Measurements from ENCODE around the gene CAPZA2. TPM values are rescaled to one million over a fixed set of nuclear protein-coding genes. Genes with fewer than 3 reads are reported as not detected.

CAPZA2 gene
- total RNA-seq, 1 donor from 2014 or later: 142 TPM

DNA sequence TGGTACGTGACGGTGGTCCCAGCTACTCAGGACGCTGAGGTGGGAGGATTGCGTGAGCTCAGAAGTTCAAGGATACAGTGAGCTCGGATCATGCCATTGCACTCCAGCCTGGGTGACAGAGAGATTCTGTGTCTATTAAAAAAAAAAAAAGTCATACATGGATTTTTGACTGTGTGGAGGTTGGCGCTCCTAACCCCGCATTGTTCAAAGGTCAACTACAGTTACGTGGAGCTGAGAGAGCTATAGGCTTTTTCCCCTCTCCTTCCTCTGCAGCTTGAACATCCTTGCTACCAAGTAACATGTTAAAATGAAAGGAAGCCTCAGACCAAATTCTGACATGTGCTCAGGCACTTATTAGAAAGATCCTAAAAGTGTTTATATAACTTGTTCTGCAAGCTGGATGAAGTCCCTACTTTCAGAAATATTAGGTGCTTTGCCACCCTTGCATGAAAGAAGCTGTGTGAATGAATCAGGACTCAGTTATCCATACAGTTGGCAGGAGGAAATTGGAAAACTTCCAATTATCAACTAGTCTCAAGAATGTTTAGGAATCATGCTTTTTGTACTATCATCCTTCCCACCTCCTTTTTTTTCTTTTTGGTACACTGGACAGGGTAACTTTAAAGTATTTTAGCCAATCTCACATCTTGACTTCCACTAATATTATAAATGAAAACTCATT is 78.4 kb downstream of the CAPZA2 start:
- Mint-ChIP-seq H3K27me3 (ENCODE audit: unreplicated experiment) (no peaks in the 10 kb centered on the region), H3K4me1 (ENCODE audit: low read depth, unreplicated experiment) (no peaks in the 10 kb centered on the region), H3K27ac (ENCODE audit: unreplicated experiment) (no peak overlapping the region), H3K4me3 (ENCODE audit: unreplicated experiment) (no peak overlapping the region), H3K36me3 (ENCODE audit: unreplicated experiment) (no peaks in the 10 kb centered on the region), H3K9me3 (ENCODE audit: unreplicated experiment) (no peaks in the 10 kb centered on the region)
- TF ChIP-seq, protein P1, sequence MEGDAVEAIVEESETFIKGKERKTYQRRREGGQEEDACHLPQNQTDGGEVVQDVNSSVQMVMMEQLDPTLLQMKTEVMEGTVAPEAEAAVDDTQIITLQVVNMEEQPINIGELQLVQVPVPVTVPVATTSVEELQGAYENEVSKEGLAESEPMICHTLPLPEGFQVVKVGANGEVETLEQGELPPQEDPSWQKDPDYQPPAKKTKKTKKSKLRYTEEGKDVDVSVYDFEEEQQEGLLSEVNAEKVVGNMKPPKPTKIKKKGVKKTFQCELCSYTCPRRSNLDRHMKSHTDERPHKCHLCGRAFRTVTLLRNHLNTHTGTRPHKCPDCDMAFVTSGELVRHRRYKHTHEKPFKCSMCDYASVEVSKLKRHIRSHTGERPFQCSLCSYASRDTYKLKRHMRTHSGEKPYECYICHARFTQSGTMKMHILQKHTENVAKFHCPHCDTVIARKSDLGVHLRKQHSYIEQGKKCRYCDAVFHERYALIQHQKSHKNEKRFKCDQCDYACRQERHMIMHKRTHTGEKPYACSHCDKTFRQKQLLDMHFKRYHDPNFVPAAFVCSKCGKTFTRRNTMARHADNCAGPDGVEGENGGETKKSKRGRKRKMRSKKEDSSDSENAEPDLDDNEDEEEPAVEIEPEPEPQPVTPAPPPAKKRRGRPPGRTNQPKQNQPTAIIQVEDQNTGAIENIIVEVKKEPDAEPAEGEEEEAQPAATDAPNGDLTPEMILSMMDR (IDR thresholded peaks at IDR 0.05; ENCODE audit: partially characterized antibody, unreplicated experiment): no peak
- no peak for DNase-seq

DNA sequence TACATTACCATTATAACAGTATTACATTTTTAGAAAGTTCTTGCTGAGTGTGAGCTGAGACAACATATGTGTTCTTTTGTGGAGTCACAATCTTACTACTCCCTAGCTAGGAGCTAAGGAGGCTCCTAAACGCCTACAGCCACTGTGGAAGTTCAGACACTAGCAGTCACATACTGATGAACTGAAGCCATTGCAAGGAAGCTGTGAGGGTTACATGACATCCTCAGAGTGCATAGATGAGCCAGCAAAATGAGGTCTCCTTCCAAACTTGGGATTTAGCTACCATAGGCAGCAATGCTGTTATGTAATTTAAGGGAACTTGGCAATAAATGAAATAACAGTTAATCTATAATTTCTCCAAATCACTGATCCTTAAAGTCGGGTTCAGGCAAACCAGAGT is 80.1 kb downstream of the CAPZA2 start:
- no peak overlapping the region for H3K27ac Mint-ChIP-seq (ENCODE audit: unreplicated experiment)
- no peaks in the 10 kb centered on the region for H3K9me3 Mint-ChIP-seq (ENCODE audit: unreplicated experiment)
- H3K27me3 Mint-ChIP-seq (ENCODE audit: unreplicated experiment): no peaks in the 10 kb centered on the region
- TF ChIP-seq, protein P1 (IDR thresholded peaks at IDR 0.05; ENCODE audit: partially characterized antibody, unreplicated experiment): no peak
- H3K4me1 Mint-ChIP-seq (ENCODE audit: low read depth, unreplicated experiment): no peaks in the 10 kb centered on the region
- no peak overlapping the region for H3K4me3 Mint-ChIP-seq (ENCODE audit: unreplicated experiment)
- no peak for DNase-seq
- H3K36me3 Mint-ChIP-seq (ENCODE audit: unreplicated experiment): no peaks in the 10 kb centered on the region

DNA sequence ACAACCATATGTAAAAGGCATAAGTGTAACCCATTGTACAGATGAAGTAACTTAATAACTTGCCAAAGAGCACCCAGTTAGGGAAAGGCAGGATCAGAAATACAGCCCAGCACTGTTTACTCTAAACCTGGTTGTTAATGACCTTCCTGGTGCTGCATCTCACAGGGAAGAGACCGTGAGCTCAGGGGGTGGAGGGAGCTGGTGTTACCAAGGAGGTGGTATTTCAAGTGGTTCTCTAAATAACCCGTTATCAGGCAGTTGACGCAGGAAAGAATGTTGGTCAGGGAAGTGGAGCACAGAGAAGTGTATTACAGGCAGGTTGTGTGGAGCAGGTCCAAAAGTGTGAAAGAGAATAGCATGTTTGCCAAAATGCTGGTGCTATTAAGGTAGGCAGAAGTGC is 86.5 kb downstream of the CAPZA2 start:
- no peak overlapping the region for H3K4me3 Mint-ChIP-seq (ENCODE audit: unreplicated experiment)
- H3K36me3 Mint-ChIP-seq (ENCODE audit: unreplicated experiment): no peaks in the 10 kb centered on the region
- H3K4me1 Mint-ChIP-seq (ENCODE audit: low read depth, unreplicated experiment): no peaks in the 10 kb centered on the region
- H3K27ac Mint-ChIP-seq (ENCODE audit: unreplicated experiment): no peak overlapping the region
- H3K27me3 Mint-ChIP-seq (ENCODE audit: unreplicated experiment): no peaks in the 10 kb centered on the region
- TF ChIP-seq, protein P1 (IDR thresholded peaks at IDR 0.05; ENCODE audit: partially characterized antibody, unreplicated experiment): no peak
- peaks cover 1% of the 10 kb centered on the region for H3K9me3 Mint-ChIP-seq (ENCODE audit: unreplicated experiment)
- no peak for DNase-seq

DNA sequence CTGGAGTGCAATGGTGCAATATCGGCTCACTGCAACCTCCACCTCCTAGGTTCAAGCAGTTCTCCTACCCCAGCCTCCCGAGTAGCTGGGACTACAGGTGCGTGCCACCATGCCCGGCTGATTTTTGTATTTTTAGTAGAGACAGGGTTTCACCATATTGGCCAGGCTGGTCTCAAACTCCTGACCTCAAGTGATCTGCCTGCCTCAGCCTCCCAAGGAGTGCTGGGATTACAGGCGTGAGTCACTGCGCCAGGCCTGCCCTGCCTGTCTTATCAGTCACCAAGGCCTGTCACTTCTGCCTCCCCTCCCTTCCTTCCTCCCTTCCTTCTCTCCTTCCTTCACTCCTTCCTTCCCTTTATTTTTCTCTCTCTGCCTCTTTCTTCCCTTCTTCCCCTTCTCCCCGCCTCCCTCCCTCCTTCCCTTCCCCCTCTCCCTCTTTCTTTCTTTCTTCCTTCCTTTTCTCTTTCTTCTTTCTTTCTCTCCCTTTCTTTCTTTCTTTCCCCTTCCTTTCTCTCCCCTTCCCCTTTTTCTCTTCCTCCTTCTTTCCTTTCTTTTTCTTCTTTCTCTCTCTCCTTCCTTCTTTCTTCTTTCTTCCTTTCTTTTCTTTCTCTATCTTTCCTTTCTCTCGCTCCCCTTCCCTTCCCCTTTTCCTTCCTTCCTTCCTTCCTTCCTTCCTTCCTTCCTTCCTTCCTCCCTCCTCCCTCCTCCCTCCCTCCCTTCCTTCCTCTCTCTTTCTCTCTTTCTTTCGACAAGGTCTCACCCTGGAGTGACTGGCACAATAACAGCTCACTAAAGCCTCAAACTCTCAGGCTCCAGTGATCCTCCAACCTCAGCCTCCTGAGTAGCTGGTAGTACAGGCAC is 87.8 kb downstream of the CAPZA2 start:
- H3K36me3 Mint-ChIP-seq (ENCODE audit: unreplicated experiment): no peaks in the 10 kb centered on the region
- H3K27ac Mint-ChIP-seq (ENCODE audit: unreplicated experiment): no peak overlapping the region
- peaks cover 2% of the 10 kb centered on the region for H3K27me3 Mint-ChIP-seq (ENCODE audit: unreplicated experiment)
- H3K4me3 Mint-ChIP-seq (ENCODE audit: unreplicated experiment): no peak overlapping the region
- peaks cover 2% of the 10 kb centered on the region for H3K9me3 Mint-ChIP-seq (ENCODE audit: unreplicated experiment)
- peaks cover 5% of the 10 kb centered on the region for H3K4me1 Mint-ChIP-seq (ENCODE audit: low read depth, unreplicated experiment)
- TF ChIP-seq, protein P1 (IDR thresholded peaks at IDR 0.05; ENCODE audit: partially characterized antibody, unreplicated experiment): no peak
- no peak for DNase-seq

DNA sequence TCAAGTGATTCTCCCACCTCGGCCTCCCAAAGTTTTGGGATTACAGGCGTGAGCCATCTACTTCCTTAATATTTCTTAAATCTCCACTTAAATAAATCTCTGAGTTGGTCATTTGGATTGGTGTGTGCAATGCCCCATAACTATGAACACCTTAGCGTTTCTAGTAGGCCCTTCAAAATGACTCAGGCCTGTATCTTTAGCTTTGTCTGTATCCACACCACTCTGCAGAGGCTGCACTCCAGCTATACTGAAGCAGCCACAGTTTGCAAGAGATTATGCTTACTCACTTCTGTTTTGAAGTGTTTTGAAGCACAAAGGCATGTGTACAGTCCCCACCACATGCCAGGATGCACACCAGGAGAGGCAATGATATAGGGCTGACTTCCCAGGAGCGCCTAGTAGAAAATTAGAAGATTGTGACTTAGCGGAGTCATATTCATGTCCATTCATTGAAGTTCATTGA is 88.5 kb downstream of the CAPZA2 start:
- Mint-ChIP-seq H3K9me3 (ENCODE audit: unreplicated experiment) (peaks cover 3% of the 10 kb centered on the region), H3K27me3 (ENCODE audit: unreplicated experiment) (peaks cover 2% of the 10 kb centered on the region), H3K4me3 (ENCODE audit: unreplicated experiment) (no peak overlapping the region), H3K4me1 (ENCODE audit: low read depth, unreplicated experiment) (peaks cover 6% of the 10 kb centered on the region), H3K27ac (ENCODE audit: unreplicated experiment) (no peak overlapping the region), H3K36me3 (ENCODE audit: unreplicated experiment) (no peaks in the 10 kb centered on the region)
- DNase-seq: no peak
- TF ChIP-seq, protein P1 (IDR thresholded peaks at IDR 0.05; ENCODE audit: partially characterized antibody, unreplicated experiment): no peak
